ENCODE measurements around the gene OR6Q1. TPM values are rescaled to one million over a fixed set of nuclear protein-coding genes. Genes with fewer than 3 reads are reported as not detected.

The OR6Q1 gene
- total and polyA plus RNA-seq, 2 of the 13 experiments (the other 11 are each of a cell fraction or from before 2014, with no cell fraction given): not detected

DNA sequence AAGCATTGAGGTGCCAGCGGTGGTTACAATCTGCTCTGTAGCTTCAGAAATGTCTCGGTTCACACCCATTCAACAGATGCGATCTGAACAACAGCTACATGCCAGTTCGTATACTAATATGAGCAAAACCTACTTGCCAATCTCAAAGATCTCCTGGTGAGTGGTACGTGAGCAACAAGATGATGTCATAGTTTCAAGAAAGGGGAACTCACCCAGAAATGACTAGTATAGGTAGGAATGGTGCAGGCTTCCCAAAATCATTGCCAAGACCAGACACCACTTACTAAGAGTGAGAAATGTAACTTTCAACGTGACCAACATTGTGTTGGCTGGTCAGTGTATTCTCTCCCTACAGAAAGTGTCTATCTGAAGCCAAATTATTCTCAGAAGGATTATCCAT, 31.1 kb downstream of the OR6Q1 start:
- BruUV-seq (replicated peaks): TSS peak; percentile 87
- no peaks in the 10 kb centered on the region for H3K79me2 ChIP-seq (ENCODE audit: insufficient read depth, low read length)
- no peak overlapping the region for H3K4me3 ChIP-seq (replicated peaks in 1 of 3; ENCODE audit: insufficient read depth in 1 of 3, low read depth in 2 of 3, low read length in 3 of 3)
- no peaks in the 10 kb centered on the region for H3K36me3 ChIP-seq (replicated peaks in 1 of 2; ENCODE audit: control insufficient read depth in 1 of 2, insufficient read depth in 2 of 2, low read length in 2 of 2)
- FAIRE-seq (peak; percentile 48), DNase-seq (ENCODE audit: low spot score) (no peak), ATAC-seq (no peak)
- CTCF ChIA-PET (ENCODE audit: low intra/inter-chr PET ratio, low total read pairs): no interaction called here
- intact Hi-C loops (cut with micrococcal nuclease; ENCODE audit: unreplicated experiment): loop anchor here (10.0 kb wide), 1 partner anchor 453 kb away; no protein-coding TSS in a partner anchor
- 54% methylated on average over 6 of the region's 6 CpGs for WGBS (ENCODE audit: low lambda C conversion rate)
- no peaks in the 10 kb centered on the region for H3K9me3 ChIP-seq (ENCODE audit: low read length)
- POLR2A ChIA-PET: interaction anchor here (1.0 to 1.3 kb wide), 3 partner anchors 8 to 225 kb away, joined by 3 to 4 read pairs (median 3); no protein-coding TSS in a partner anchor
- H4K20me1 ChIP-seq (ENCODE audit: insufficient read depth, low read length): no peaks in the 10 kb centered on the region
- in situ Hi-C loops (cut with HindIII; ENCODE audit: extremely low pct_ligation_motif_present, low pct_unique_long_range_greater_than_20kb): no loop called here
- peak overlapping the region; percentile 15; the same call in 1 of the 2 replicates for H3K9ac ChIP-seq (ENCODE audit: insufficient read depth, low read depth, low read length)
- peak overlapping the region; percentile 60 for H3K27ac ChIP-seq (ENCODE audit: extremely low read length, insufficient read depth, low read length)
- peak overlapping the region; percentile 50 for H3K4me2 ChIP-seq (ENCODE audit: low read depth, low read length)
- TF ChIP-seq, protein P1, sequence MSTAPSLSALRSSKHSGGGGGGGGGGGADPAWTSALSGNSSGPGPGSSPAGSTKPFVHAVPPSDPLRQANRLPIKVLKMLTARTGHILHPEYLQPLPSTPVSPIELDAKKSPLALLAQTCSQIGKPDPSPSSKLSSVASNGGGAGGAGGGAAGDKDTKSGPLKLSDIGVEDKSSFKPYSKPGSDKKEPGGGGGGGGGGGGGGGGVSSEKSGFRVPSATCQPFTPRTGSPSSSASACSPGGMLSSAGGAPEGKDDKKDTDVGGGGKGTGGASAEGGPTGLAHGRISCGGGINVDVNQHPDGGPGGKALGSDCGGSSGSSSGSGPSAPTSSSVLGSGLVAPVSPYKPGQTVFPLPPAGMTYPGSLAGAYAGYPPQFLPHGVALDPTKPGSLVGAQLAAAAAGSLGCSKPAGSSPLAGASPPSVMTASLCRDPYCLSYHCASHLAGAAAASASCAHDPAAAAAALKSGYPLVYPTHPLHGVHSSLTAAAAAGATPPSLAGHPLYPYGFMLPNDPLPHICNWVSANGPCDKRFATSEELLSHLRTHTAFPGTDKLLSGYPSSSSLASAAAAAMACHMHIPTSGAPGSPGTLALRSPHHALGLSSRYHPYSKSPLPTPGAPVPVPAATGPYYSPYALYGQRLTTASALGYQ (CRISPR knock-in tag; IDR thresholded peaks at IDR 0.05): no peak
- peak; percentile 93 for TF ChIP-seq ATF7 (IDR thresholded peaks at IDR 0.05)
- no peak for TF ChIP-seq ATF7 (CRISPR knock-in tag; IDR thresholded peaks at IDR 0.05)
- TF ChIP-seq, protein P2, sequence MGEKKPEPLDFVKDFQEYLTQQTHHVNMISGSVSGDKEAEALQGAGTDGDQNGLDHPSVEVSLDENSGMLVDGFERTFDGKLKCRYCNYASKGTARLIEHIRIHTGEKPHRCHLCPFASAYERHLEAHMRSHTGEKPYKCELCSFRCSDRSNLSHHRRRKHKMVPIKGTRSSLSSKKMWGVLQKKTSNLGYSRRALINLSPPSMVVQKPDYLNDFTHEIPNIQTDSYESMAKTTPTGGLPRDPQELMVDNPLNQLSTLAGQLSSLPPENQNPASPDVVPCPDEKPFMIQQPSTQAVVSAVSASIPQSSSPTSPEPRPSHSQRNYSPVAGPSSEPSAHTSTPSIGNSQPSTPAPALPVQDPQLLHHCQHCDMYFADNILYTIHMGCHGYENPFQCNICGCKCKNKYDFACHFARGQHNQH (CRISPR knock-in tag; IDR thresholded peaks at IDR 0.05): no peak
- TF ChIP-seq RFXAP (CRISPR knock-in tag; IDR thresholded peaks at IDR 0.05; ENCODE audit: borderline replicate concordance): no peak
- peak; percentile 31; the same call in 1 of the 2 replicates for TF ChIP-seq CREB1 (IDR thresholded peaks at IDR 0.05)
- TF ChIP-seq CREB1 (CRISPR knock-in tag; IDR thresholded peaks at IDR 0.05): no peak
- peak; percentile 11; the same call in 1 of the 2 replicates for TF ChIP-seq DMAP1 (CRISPR knock-in tag; IDR thresholded peaks at IDR 0.05)
- H3K4me1 ChIP-seq (ENCODE audit: insufficient read depth, low read length): peaks cover 89% of the 10 kb centered on the region
- H3K27me3 ChIP-seq (ENCODE audit: control insufficient read depth in 1 of 2, insufficient read depth in 2 of 2, low read length in 2 of 2): no peaks in the 10 kb centered on the region
- no peak overlapping the region for H2AFZ ChIP-seq (ENCODE audit: low read length)
